SK-N-SH (cell line): ENCODE results near the gene BEX5.

Experiments
- CHD2 ChIP-seq: fragments of 150-350 bp; IDR thresholded peaks from 2 replicates; pipeline ENCODE4 v1.6.1; 2018; ENCODE audit warnings: low read length; ENCODE audit not compliant: partially characterized antibody
- CTCF ChIP-seq: fragments of 200-600 bp; sonication (generic); IDR thresholded peaks from 2 replicates; pipeline ENCODE4 v1.6.1; 2017; ENCODE audit warnings: antibody characterized with exemption, mild to moderate bottlenecking, moderate library complexity
- EP300 ChIP-seq, 2 experiments: IDR thresholded peaks; 2 replicates each; pipeline versions ENCODE4 v1.4.0 to v1.6.1; 2012; ENCODE audit warnings: borderline replicate concordance in 1 of 2, low read depth in 1 of 2, low read length in 1 of 2
- EZH2phosphoT487 ChIP-seq: fragments of 200-600 bp; sonication (generic); IDR thresholded peaks from 2 replicates; pipeline ENCODE4 v1.6.1; 2017; ENCODE audit warnings: low read depth, mixed run types, mild to moderate bottlenecking, antibody characterized with exemption, moderate library complexity, borderline replicate concordance
- JUND ChIP-seq: IDR thresholded peaks from 2 replicates; pipeline ENCODE4 v1.4.0; 2012
- MEF2A ChIP-seq: IDR thresholded peaks from 2 replicates; pipeline ENCODE4 v1.4.0; 2012; ENCODE audit warnings: low read depth, borderline replicate concordance
- POLR2AphosphoS5 ChIP-seq: IDR thresholded peaks from 2 replicates; pipeline ENCODE4 v1.6.1; 2012; ENCODE audit warnings: low read depth, low read length
- TAF1 ChIP-seq: IDR thresholded peaks from 2 replicates; pipeline ENCODE4 v1.6.1; 2012; ENCODE audit warnings: low read depth, mild to moderate bottlenecking, low read length, moderate library complexity, borderline replicate concordance
- TEAD4 ChIP-seq: IDR thresholded peaks from 2 replicates; pipeline ENCODE4 v1.4.0; 2012; ENCODE audit warnings: mild to moderate bottlenecking, borderline replicate concordance; ENCODE audit not compliant: insufficient read depth
- YY1 ChIP-seq: IDR thresholded peaks from 2 replicates; pipeline ENCODE4 v1.4.0; 2012; ENCODE audit warnings: low read depth, mild to moderate bottlenecking

- TF ChIP-seq CTCF: no peak
- TF ChIP-seq POLR2AphosphoS5: no peak
- TF ChIP-seq EP300 (IDR thresholded peaks at IDR 0.05; ENCODE audit: borderline replicate concordance in 1 of 2, low read depth in 1 of 2, low read length in 1 of 2): no peak
- TF ChIP-seq EZH2phosphoT487: no peak
- TF ChIP-seq CHD2: no peak
- TF ChIP-seq TEAD4: no peak
- TF ChIP-seq MEF2A: no peak
- TF ChIP-seq JUND: no peak
- TF ChIP-seq YY1: no peak
- TF ChIP-seq TAF1: no peak
Observed at GRCh38 chrX:102154900-102155805, 624 bp downstream of the BEX5 start.
